Gastrocnemius medialis (tissue), 4 donors: Measurements from ENCODE around the gene CTIF.

ENCODE experiments used
- CTCF ChIP-seq, 5 experiments: fragments of 450-650 bp in 3 of 5; fragments of 200-600 bp in 2 of 5; sonication (generic) in 2 of 5; IDR thresholded peaks in 4 of 5; conservative IDR thresholded peaks in 1 of 5; 1 replicate in 4 of 5; 2 replicates in 1 of 5; pipeline ENCODE4 v1.5.1; 2016 to 2019; ENCODE audit warnings: antibody characterized with exemption in 5 of 5, mild to moderate bottlenecking in 3 of 5, moderate library complexity in 3 of 5
- POLR2A ChIP-seq, 2 donors: fragments of 450-650 bp; IDR thresholded peaks; one replicate each; pipeline ENCODE4 v1.6.1; 2017; ENCODE audit warnings: antibody characterized with exemption in 2 of 2, mild to moderate bottlenecking in 2 of 2, moderate library complexity in 2 of 2

GRCh38 chr18:48721312-48721711 lies 182.5 kb downstream of the CTIF start:
- TF ChIP-seq CTCF (IDR thresholded peaks at IDR 0.05 in 4 of 5, conservative IDR thresholded peaks at IDR 0.05 in 1 of 5) = no peak
- TF ChIP-seq POLR2A (IDR thresholded peaks at IDR 0.05) = no peak
